ENCODE measurements around the gene MAML2. TPM values are rescaled to one million over a fixed set of nuclear protein-coding genes. Genes with fewer than 3 reads are reported as not detected.

Gene MAML2
- total and polyA plus RNA-seq, 2 of the 13 experiments (the other 11 are each of a cell fraction or from before 2014, with no cell fraction given), result 2.3 to 25.9 TPM

GRCh38 chr11:96389720-96390487 lies 46.9 kb upstream of the MAML2 start, which contains the start of the genes CCDC82 and JRKL (continued):
- TF ChIP-seq XBP1 (CRISPR knock-in tag; IDR thresholded peaks at IDR 0.05) (0 out of 2 replicates have a peak, but pooled peaks have one; percentile 58), ZNF800 (CRISPR knock-in tag; IDR thresholded peaks at IDR 0.05) (no peak), ZFP37 (CRISPR knock-in tag; IDR thresholded peaks at IDR 0.05; ENCODE audit: borderline replicate concordance) (no peak), ZNF205 (CRISPR knock-in tag; IDR thresholded peaks at IDR 0.05) (no peak), GPN1 (CRISPR knock-in tag; IDR thresholded peaks at IDR 0.05; ENCODE audit: borderline replicate concordance) (no peak), ARNTL (CRISPR knock-in tag; IDR thresholded peaks at IDR 0.05) (peak; percentile 55; the same call in 1 of the 2 replicates), RELA (CRISPR knock-in tag; IDR thresholded peaks at IDR 0.05) (no peak), ASH2L (IDR thresholded peaks at IDR 0.05; ENCODE audit: insufficient read length, low read depth, low read length) (peak; percentile 54), ZNF17 (CRISPR knock-in tag; IDR thresholded peaks at IDR 0.05) (no peak), SRY (CRISPR knock-in tag; IDR thresholded peaks at IDR 0.05) (peak; percentile 78; the same call in 1 of the 2 replicates), RNF219 (CRISPR knock-in tag; IDR thresholded peaks at IDR 0.05) (no peak), ZBTB39 (CRISPR knock-in tag; IDR thresholded peaks at IDR 0.05) (peak; percentile 84; the same call in 1 of the 2 replicates), ETV5 (CRISPR knock-in tag; IDR thresholded peaks at IDR 0.05; ENCODE audit: borderline replicate concordance) (no peak), RARA (CRISPR knock-in tag; IDR thresholded peaks at IDR 0.05) (peak; percentile 29; the same call in 1 of the 2 replicates), HINFP (CRISPR knock-in tag; IDR thresholded peaks at IDR 0.05; ENCODE audit: low read depth) (0 out of 2 replicates have a peak, but pooled peaks have one; percentile 27), ZNF3 (CRISPR knock-in tag; IDR thresholded peaks at IDR 0.05) (no peak), ZNF563 (CRISPR knock-in tag; IDR thresholded peaks at IDR 0.05) (peak; percentile 80), ATF2 (CRISPR knock-in tag; IDR thresholded peaks at IDR 0.05) (no peak)
